ENCODE data around the gene TMEM60. TPM values are rescaled to one million over a fixed set of nuclear protein-coding genes. Genes with fewer than 3 reads are reported as not detected.
"Not testable (repeated sequence)": the region's sequence is repeated elsewhere in the genome, so short reads cannot be mapped to it uniquely, and the experiment has no call there.

Gene TMEM60
- total RNA-seq, 1 donor from 2014 or later: 22.9 TPM

DNA sequence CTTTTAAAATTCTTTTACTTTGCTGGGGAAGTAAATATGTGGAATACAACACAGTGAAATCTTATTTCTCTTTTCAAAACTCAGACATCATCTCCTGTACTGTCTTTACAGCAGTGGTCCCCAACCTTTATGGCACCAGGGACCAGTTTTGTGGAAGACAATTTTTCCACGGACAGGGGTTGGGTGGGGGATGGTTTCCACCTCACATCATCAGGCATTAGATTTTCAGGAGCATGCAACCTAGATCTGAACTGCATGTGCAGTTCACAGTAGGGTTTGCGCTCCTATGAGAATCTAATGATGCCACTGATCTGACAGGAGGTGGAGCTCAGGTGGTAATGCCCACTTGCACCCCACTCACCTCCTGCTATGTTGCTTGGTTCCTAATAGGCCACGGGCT is 12.2 kb downstream of the TMEM60 start:
- TF ChIP-seq, protein P1, sequence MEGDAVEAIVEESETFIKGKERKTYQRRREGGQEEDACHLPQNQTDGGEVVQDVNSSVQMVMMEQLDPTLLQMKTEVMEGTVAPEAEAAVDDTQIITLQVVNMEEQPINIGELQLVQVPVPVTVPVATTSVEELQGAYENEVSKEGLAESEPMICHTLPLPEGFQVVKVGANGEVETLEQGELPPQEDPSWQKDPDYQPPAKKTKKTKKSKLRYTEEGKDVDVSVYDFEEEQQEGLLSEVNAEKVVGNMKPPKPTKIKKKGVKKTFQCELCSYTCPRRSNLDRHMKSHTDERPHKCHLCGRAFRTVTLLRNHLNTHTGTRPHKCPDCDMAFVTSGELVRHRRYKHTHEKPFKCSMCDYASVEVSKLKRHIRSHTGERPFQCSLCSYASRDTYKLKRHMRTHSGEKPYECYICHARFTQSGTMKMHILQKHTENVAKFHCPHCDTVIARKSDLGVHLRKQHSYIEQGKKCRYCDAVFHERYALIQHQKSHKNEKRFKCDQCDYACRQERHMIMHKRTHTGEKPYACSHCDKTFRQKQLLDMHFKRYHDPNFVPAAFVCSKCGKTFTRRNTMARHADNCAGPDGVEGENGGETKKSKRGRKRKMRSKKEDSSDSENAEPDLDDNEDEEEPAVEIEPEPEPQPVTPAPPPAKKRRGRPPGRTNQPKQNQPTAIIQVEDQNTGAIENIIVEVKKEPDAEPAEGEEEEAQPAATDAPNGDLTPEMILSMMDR (conservative IDR thresholded peaks at IDR 0.05): no peak
- no peak for DNase-seq (ENCODE audit: low read depth, low spot score)
- Mint-ChIP-seq H3K9me3 (no peaks in the 10 kb centered on the region), H3K36me3 (ENCODE audit: low read depth) (peaks cover 24% of the 10 kb centered on the region), H3K4me3 (no peak overlapping the region), H3K27ac (ENCODE audit: unreplicated experiment) (no peak overlapping the region), H3K4me1 (peaks cover 13% of the 10 kb centered on the region), H3K27me3 (ENCODE audit: low read depth) (no peaks in the 10 kb centered on the region)

DNA sequence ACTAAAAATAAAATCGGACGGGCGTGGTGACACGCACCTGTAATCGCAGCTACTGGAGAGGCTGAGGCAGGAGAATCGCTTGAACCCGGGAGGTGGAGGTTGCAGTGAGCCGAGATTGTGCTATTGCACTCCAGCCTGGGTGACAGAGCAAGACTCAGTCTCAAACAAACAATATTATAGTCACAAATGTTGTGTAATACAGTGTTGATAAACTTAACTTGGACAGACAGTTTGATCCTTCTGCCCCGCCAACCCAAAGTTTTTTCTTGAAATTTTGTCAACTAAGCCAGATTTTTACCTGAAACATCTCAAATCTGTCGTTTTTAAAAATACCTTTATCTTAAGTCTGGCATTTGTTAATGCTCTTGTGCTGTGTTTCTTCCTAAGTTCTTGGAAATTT is 13.8 kb downstream of the TMEM60 start:
- not testable (repeated sequence) for H3K27ac Mint-ChIP-seq (ENCODE audit: unreplicated experiment); H3K27me3 Mint-ChIP-seq (ENCODE audit: low read depth); H3K9me3 Mint-ChIP-seq; DNase-seq (ENCODE audit: low read depth, low spot score); H3K4me3 Mint-ChIP-seq
- peaks cover 13% of the 10 kb centered on the region for H3K4me1 Mint-ChIP-seq
- peaks cover 28% of the 10 kb centered on the region for H3K36me3 Mint-ChIP-seq (ENCODE audit: low read depth)

DNA sequence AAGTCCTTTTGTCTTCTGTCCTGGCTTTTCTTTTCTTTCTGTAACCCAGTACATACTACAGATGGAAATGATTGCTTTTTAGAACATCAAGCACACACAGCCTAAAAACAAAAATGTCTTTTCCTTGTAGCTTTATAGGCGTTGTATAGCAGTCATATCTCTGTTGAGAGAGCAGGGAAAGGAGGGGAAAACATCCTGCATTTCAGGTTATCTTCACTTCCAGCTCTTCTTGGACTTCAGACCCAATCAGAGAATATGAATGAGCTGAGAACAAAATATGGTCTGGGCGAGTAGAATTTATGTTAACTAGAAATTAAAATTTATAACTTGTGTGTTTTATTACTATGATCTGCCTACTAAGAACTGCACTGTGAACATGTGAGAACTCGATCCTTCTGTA is 14.7 kb downstream of the TMEM60 start:
- no peaks in the 10 kb centered on the region for H3K9me3 Mint-ChIP-seq
- H3K27me3 Mint-ChIP-seq (ENCODE audit: low read depth): no peaks in the 10 kb centered on the region
- no peak for DNase-seq (ENCODE audit: low read depth, low spot score)
- no peak overlapping the region for H3K4me3 Mint-ChIP-seq
- peaks cover 13% of the 10 kb centered on the region for H3K4me1 Mint-ChIP-seq
- peaks cover 26% of the 10 kb centered on the region for H3K36me3 Mint-ChIP-seq (ENCODE audit: low read depth)
- TF ChIP-seq, protein P1 (conservative IDR thresholded peaks at IDR 0.05): no peak
- H3K27ac Mint-ChIP-seq (ENCODE audit: unreplicated experiment): no peak overlapping the region

DNA sequence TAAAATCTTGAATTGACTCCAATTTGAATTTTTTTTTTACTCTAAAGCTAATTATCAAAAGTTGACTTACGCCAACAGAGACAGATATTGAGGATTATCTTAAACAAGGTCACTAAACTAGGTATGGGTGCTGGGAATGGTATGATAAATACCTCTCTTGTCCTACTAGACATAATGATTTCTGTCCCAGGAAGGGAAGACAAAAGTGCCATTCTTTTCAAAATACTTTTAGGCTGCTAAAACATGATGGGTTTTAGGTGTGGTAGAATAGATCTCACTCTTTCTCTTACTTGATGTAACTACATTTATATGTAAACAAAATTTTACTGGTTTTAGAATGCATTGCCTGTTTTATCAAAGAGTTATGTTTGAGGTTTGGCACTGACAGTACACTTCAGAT is 15.1 kb downstream of the TMEM60 start:
- H3K4me3 Mint-ChIP-seq: no peak overlapping the region
- H3K4me1 Mint-ChIP-seq: peaks cover 13% of the 10 kb centered on the region
- no peak for DNase-seq (ENCODE audit: low read depth, low spot score)
- H3K36me3 Mint-ChIP-seq (ENCODE audit: low read depth): peaks cover 25% of the 10 kb centered on the region
- TF ChIP-seq, protein P1 (conservative IDR thresholded peaks at IDR 0.05): no peak
- H3K27me3 Mint-ChIP-seq (ENCODE audit: low read depth): no peaks in the 10 kb centered on the region
- no peaks in the 10 kb centered on the region for H3K9me3 Mint-ChIP-seq
- peak overlapping the region; percentile 29 for H3K27ac Mint-ChIP-seq (ENCODE audit: unreplicated experiment)

DNA sequence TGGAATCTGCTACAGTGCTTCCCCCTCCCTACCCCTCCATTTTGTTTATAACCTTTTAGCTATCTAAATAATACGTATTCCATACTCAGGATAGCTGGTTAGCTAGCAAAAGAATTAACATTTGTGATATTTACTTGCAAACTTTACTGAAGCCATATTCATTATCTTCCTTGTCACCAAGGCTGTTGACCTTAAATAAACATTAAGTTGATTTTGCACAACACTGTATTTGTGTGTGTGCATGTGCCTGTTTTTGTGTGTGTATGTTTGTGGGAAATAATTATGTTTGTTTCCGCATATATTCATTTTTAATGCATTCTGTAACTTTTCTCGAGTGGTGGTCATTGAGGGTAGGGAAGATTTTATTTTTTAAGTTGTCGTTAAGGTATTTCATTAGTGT is 15.9 kb downstream of the TMEM60 start:
- H3K27me3 Mint-ChIP-seq (ENCODE audit: low read depth): no peaks in the 10 kb centered on the region
- no peak overlapping the region for H3K27ac Mint-ChIP-seq (ENCODE audit: unreplicated experiment)
- H3K36me3 Mint-ChIP-seq (ENCODE audit: low read depth): peaks cover 25% of the 10 kb centered on the region
- H3K4me3 Mint-ChIP-seq: no peak overlapping the region
- H3K4me1 Mint-ChIP-seq: peaks cover 13% of the 10 kb centered on the region
- no peak for DNase-seq (ENCODE audit: low read depth, low spot score)
- H3K9me3 Mint-ChIP-seq: no peaks in the 10 kb centered on the region
- TF ChIP-seq, protein P1 (conservative IDR thresholded peaks at IDR 0.05): no peak

DNA sequence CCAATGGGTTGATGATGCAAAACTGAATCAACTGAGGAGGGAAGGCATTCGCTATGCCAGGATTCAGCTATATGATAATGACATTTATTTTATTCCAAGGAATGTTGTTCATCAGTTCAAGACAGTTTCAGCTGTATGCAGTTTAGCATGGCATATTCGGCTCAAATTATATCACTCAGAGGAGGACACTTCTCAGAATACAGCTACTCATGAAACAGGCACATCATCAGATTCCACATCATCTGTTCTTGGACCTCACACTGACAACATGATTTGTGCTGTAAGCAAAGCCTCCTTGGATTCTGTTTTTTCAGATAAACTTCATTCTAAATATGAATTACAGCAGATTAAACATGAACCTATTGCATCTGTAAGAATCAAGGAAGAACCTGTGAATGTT is 19.7 kb downstream of the TMEM60 start:
- peaks cover 31% of the 10 kb centered on the region for H3K36me3 Mint-ChIP-seq (ENCODE audit: low read depth)
- H3K4me1 Mint-ChIP-seq: peaks cover 12% of the 10 kb centered on the region
- no peak overlapping the region for H3K4me3 Mint-ChIP-seq
- no peaks in the 10 kb centered on the region for H3K27me3 Mint-ChIP-seq (ENCODE audit: low read depth)
- TF ChIP-seq, protein P1 (conservative IDR thresholded peaks at IDR 0.05): no peak
- no peak for DNase-seq (ENCODE audit: low read depth, low spot score)
- no peaks in the 10 kb centered on the region for H3K9me3 Mint-ChIP-seq
- no peak overlapping the region for H3K27ac Mint-ChIP-seq (ENCODE audit: unreplicated experiment)
